Smooth muscle cell (in vitro differentiated cells): ENCODE results near the gene RRM1. TPM values are rescaled to one million over a fixed set of nuclear protein-coding genes. Genes with fewer than 3 reads are reported as not detected.

ENCODE experiments used
- DNase-seq: peaks from one replicate; lab custom pipeline; 2025; ENCODE audit not compliant: unreplicated experiment; lab: John Stamatoyannopoulos, UW
- H2AFZ ChIP-seq: fragments of 200-600 bp; sonication (generic); 2 replicates; pipeline ENCODE4 v1.6.0; 2016; ENCODE audit warnings: antibody characterized with exemption, low read depth, mild to moderate bottlenecking
- H3F3A ChIP-seq: fragments of 200-600 bp; sonication (generic); 2 replicates; pipeline ENCODE4 v1.6.0; 2017; ENCODE audit warnings: antibody characterized with exemption, low read depth
- H3K27ac ChIP-seq: fragments of 200-600 bp; sonication (generic); 2 replicates; pipeline ENCODE4 v1.5.1; 2016; ENCODE audit warnings: low read depth, mild to moderate bottlenecking
- H3K27me3 ChIP-seq: fragments of 200-600 bp; sonication (generic); 2 replicates; pipeline ENCODE4 v1.6.1; 2016; ENCODE audit warnings: low read depth, mild to moderate bottlenecking
- H3K36me3 ChIP-seq: fragments of 200-600 bp; sonication (generic); 2 replicates; pipeline ENCODE4 v1.5.1; 2016; ENCODE audit warnings: low read depth
- H3K4me1 ChIP-seq: fragments of 200-600 bp; sonication (generic); 2 replicates; pipeline ENCODE4 v1.5.1; 2016; ENCODE audit warnings: low read depth
- H3K4me2 ChIP-seq: fragments of 200-600 bp; sonication (generic); 2 replicates; pipeline ENCODE4 v1.6.0; 2016; ENCODE audit warnings: mild to moderate bottlenecking
- H3K4me3 ChIP-seq: fragments of 200-600 bp; sonication (generic); 2 replicates; pipeline ENCODE4 v1.5.1; 2016; ENCODE audit warnings: mild to moderate bottlenecking
- H3K79me2 ChIP-seq: fragments of 200-600 bp; sonication (generic); 2 replicates; pipeline ENCODE4 v1.6.0; 2016; ENCODE audit warnings: low read depth, mild to moderate bottlenecking
- H3K9ac ChIP-seq: fragments of 200-600 bp; sonication (generic); 2 replicates; pipeline ENCODE4 v1.6.0; 2016; ENCODE audit warnings: low read depth
- H3K9me3 ChIP-seq: fragments of 200-600 bp; sonication (generic); replicated peaks from 2 replicates; pipeline ENCODE4 v1.5.1; 2016; ENCODE audit warnings: low read depth
- H4K20me1 ChIP-seq: fragments of 200-600 bp; sonication (generic); 2 replicates; pipeline ENCODE4 v1.6.0; 2016; ENCODE audit warnings: low read depth
- WGBS: methylation state at CpG from one replicate; pipeline ENCODE4 v1.1.7; 2016; ENCODE audit warnings: low lambda C conversion rate; 5-methylcytosine and 5-hydroxymethylcytosine counted together
- polyA plus RNA-seq: library from polyadenylated mRNA; unstranded; fragments of >200 nt; fragmentation: Nextera tagmentation; extraction: Ambion mirVana; gene quantifications from 2 replicates; pipeline ENCODE4 v1.2.1, GENCODE V29; 2016
- total RNA-seq: library from RNA; depleted of rRNA; stranded (reverse); fragments of >200 nt; gene quantifications from 2 replicates; pipeline ENCODE4 v1.2.3, GENCODE V29; 2014
- TF ChIP-seq, protein P1 (sequence below): fragments of 200-600 bp; sonication (generic); IDR thresholded peaks from 2 replicates; pipeline ENCODE4 v1.5.1; 2017; ENCODE audit warnings: borderline replicate concordance, mild to moderate bottlenecking, antibody characterized with exemption; ENCODE audit not compliant: insufficient read depth, poor library complexity, severe bottlenecking

Gene RRM1
- total and polyA plus RNA-seq, 2 experiments from 2014 or later = 36.4 to 90.5 TPM

DNA sequence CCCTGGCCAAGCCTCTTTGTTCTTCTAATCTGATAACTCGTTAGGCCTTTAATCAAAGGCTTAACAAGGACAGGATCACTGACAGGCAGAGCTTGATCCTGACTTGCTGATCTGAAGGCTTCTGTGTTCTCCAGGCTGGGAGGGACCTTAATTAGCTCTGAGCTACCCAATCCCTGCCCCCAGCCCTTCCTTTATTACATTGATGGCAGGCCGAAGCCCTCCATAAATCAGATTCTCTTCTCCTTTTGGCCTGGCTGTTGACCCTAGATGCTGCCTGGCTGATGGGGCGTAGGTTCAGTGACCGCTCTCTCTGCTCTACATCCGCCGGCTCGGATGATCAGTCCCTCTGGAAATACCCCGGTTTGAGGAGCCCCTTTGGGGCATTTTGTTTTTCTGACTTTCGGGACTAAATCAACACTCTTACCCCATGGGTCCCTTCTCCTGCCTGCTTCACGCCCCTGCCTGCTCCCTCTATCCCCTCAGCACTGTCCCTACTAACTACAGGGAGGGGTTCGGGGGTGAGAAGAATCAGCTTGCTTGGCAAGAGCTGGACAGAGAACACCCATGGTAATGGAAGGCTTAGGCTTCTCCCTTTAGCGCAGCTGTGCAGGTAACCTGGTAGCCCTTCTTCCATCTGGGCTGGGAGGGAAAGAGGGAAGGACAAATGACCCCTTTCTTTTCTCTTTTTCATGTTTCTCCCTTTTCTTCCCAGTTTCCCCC is 10.0 kb upstream of the RRM1 start:
- no peak overlapping the region for H3K4me3 ChIP-seq
- no peaks in the 10 kb centered on the region for H3K9me3 ChIP-seq
- H3K4me2 ChIP-seq = no peak overlapping the region
- no peaks in the 10 kb centered on the region for H3K27me3 ChIP-seq
- TF ChIP-seq, protein P1, sequence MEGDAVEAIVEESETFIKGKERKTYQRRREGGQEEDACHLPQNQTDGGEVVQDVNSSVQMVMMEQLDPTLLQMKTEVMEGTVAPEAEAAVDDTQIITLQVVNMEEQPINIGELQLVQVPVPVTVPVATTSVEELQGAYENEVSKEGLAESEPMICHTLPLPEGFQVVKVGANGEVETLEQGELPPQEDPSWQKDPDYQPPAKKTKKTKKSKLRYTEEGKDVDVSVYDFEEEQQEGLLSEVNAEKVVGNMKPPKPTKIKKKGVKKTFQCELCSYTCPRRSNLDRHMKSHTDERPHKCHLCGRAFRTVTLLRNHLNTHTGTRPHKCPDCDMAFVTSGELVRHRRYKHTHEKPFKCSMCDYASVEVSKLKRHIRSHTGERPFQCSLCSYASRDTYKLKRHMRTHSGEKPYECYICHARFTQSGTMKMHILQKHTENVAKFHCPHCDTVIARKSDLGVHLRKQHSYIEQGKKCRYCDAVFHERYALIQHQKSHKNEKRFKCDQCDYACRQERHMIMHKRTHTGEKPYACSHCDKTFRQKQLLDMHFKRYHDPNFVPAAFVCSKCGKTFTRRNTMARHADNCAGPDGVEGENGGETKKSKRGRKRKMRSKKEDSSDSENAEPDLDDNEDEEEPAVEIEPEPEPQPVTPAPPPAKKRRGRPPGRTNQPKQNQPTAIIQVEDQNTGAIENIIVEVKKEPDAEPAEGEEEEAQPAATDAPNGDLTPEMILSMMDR = no peak
- H2AFZ ChIP-seq = no peak overlapping the region
- H3K9ac ChIP-seq = no peak overlapping the region
- 87% methylated on average over 12 of the region's 12 CpGs for WGBS
- no peaks in the 10 kb centered on the region for H3K79me2 ChIP-seq
- H3F3A ChIP-seq = no peaks in the 10 kb centered on the region
- no peak overlapping the region for H3K27ac ChIP-seq
- H4K20me1 ChIP-seq = no peaks in the 10 kb centered on the region
- peaks cover 5% of the 10 kb centered on the region for H3K4me1 ChIP-seq
- DNase-seq = no peak
- no peaks in the 10 kb centered on the region for H3K36me3 ChIP-seq

DNA sequence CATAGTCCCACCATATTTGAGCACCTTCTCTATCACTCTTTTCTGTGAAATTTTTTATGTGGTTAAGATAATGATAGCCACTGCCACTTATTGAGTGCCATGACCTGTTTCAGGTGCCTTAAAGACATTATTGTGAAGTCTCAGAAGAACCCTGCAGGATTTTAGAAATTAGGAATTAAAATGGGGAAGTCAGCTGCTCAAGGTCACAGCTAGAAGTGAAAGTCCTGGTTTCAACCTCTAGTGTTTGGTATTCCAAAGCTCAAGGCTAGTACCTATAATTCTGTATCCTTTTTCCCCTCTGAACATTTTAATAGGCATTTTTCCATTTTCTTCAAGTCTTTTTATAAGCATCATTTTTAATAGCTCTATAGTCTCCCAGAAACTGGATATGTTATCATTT is 9.0 kb upstream of the RRM1 start:
- no peaks in the 10 kb centered on the region for H4K20me1 ChIP-seq
- TF ChIP-seq, protein P1 = no peak
- no peak overlapping the region for H3K27ac ChIP-seq
- H3F3A ChIP-seq = no peaks in the 10 kb centered on the region
- H3K4me3 ChIP-seq = no peak overlapping the region
- DNase-seq = no peak
- H3K36me3 ChIP-seq = no peaks in the 10 kb centered on the region
- no peaks in the 10 kb centered on the region for H3K79me2 ChIP-seq
- H3K4me1 ChIP-seq = peaks cover 5% of the 10 kb centered on the region
- H2AFZ ChIP-seq = no peak overlapping the region
- no peak overlapping the region for H3K9ac ChIP-seq
- no peaks in the 10 kb centered on the region for H3K9me3 ChIP-seq
- H3K27me3 ChIP-seq = no peaks in the 10 kb centered on the region
- H3K4me2 ChIP-seq = no peak overlapping the region

DNA sequence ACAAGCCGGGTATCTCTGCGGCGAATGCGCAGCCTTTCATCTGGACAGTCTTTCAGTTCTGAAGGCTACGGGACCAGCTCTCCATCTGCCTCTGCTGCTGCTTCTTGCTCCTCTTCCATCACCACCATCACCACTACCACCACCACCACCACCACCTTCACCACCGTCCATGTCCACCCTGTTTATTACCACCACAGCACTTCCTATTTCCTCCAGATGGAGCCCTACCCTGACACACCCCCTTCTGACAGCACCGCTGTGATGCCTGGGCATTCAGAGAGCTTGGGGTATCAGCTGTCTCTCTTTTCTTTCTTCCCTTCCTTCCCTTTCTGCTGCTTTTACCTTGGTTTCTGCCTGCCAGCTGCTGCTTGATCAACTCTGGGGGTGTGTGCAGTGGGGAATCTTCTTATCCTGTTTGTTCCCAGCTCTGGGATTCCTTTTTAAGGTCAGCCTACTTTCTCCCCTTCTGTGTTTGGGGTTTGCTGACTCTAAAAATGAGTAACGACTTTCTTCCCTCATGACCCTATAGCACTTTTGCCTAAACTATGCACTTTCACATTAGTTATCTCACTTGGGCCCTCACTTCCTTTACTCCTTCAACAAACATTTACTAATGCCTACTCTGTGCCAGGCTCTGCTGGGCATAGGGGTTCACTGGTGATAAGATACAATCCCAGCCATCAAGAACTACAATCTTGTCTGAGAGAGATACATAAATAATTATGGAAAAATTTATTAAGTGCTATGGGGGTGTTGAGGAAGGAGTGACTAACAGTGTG is 7.8 kb upstream of the RRM1 start:
- no peaks in the 10 kb centered on the region for H3K79me2 ChIP-seq
- no peak overlapping the region for H2AFZ ChIP-seq
- H3K27me3 ChIP-seq = no peaks in the 10 kb centered on the region

More for the DNA sequence above, 7.8 kb upstream of the RRM1 start:
- DNase-seq = no peak
- Histone ChIP-seq H4K20me1 (no peaks in the 10 kb centered on the region), H3K9me3 (no peaks in the 10 kb centered on the region), H3K4me3 (no peak overlapping the region), H3K4me1 (peaks cover 5% of the 10 kb centered on the region), H3K36me3 (no peaks in the 10 kb centered on the region), H3K27ac (no peak overlapping the region), H3F3A (no peaks in the 10 kb centered on the region), H3K9ac (no peak overlapping the region), H3K4me2 (no peak overlapping the region)
- TF ChIP-seq, protein P1 = no peak
- 92% methylated on average over 8 of the region's 8 CpGs for WGBS
